ENCODE data around the gene KIAA1614. TPM values are rescaled to one million over a fixed set of nuclear protein-coding genes. Genes with fewer than 3 reads are reported as not detected.

Gene KIAA1614
- total RNA-seq, 1 donor from 2014 or later: 9.1 TPM

DNA sequence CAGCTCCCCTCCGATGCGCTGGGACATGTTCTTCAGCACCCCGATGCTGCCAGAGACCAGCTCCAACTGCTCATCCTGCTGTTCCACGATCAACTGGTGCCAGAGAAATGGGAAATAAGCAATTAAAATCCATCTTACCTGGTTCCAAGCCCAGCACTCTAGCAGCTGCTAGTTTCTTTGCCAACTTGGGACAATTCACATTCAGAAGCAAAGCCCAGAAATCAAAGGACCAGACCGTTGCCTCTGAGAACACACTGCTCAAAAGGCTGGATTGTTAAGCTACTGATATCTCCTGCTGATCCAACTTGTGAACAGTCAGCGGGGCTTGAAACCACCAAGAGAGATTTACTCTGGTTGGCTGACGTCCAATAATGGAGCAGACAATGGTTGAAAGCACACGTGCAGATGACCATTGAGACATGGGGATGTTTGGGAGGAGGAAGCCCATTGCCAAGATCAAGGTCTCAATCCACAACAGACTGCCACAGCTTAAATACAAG is 75.6 kb downstream of the KIAA1614 start:
- DNase-seq: no peak
- TF ChIP-seq CTCF (IDR thresholded peaks at IDR 0.05; ENCODE audit: borderline replicate concordance): no peak
- H3K27me3 ChIP-seq (ENCODE audit: low read depth): no peaks in the 10 kb centered on the region
- no peak overlapping the region for H3K27ac ChIP-seq (replicated peaks)
- H3K9me3 ChIP-seq (replicated peaks): no peaks in the 10 kb centered on the region
- peaks cover 6% of the 10 kb centered on the region for H3K4me1 ChIP-seq
- peaks cover 92% of the 10 kb centered on the region for H3K36me3 ChIP-seq
- intact Hi-C loops (cut with micrococcal nuclease): no loop called here
- no peak overlapping the region for H3K4me3 ChIP-seq

DNA sequence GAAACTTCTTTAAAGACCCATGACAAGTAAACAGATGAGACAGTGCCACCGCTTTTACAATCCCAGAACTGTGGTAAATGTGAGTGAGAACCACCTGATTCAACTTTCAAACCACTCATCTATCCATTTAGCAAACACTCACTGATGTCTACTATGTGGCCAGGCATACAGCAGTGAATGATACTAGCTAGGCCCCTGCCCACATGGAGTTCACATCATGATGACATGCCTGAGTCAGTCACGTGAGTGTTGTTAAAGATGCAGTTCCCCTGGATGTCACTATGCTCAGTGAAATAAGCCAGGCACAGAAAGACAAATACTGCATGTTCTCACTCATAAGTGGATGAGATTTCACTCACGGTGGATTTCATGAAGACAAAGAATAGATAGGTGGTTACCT is 81.6 kb downstream of the KIAA1614 start:
- intact Hi-C loops (cut with micrococcal nuclease): no loop called here

DNA sequence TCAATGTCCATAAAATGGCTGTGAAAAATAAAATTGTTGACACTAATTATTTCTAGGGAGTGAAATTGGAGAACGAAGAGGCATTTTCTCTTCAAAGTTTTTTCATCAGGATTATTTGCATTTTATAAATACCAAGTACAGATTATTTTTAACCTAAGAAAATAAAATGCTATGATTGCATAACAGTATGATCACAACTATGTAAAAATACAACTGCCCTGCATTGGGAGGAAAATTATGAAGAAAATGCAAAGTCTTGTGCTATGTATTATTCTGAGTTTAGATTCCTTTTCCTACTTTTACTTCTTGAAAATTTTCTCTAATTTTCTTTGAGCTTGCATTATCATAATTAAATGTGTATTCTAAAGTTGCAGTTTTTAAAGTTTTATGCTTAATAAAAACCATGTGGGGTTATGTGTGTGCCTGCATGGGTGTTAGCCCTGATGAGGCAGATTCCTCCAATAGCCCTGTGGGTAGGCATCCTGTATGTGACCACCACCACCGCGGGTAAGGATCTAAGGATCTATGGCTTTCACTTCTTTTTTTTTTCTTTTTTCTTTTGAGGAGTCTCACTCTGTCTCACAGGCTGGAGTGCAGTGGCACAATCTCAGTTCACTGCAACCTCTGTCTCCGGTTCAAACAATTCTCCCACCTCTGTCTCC is 85.3 kb downstream of the KIAA1614 start:
- H3K27ac ChIP-seq (replicated peaks): no peak overlapping the region
- peaks cover 41% of the 10 kb centered on the region for H3K36me3 ChIP-seq
- DNase-seq: no peak
- peaks cover 5% of the 10 kb centered on the region for H3K4me1 ChIP-seq
- TF ChIP-seq CTCF (IDR thresholded peaks at IDR 0.05; ENCODE audit: borderline replicate concordance): no peak
- intact Hi-C loops (cut with micrococcal nuclease): no loop called here
- no peak overlapping the region for H3K4me3 ChIP-seq
- H3K27me3 ChIP-seq (ENCODE audit: low read depth): no peaks in the 10 kb centered on the region
- no peaks in the 10 kb centered on the region for H3K9me3 ChIP-seq (replicated peaks)

More for the DNA sequence above, 81.6 kb downstream of the KIAA1614 start:
- H3K27me3 ChIP-seq (ENCODE audit: low read depth): no peaks in the 10 kb centered on the region
- H3K9me3 ChIP-seq (replicated peaks): no peaks in the 10 kb centered on the region
- H3K4me3 ChIP-seq: no peak overlapping the region
- peaks cover 42% of the 10 kb centered on the region for H3K36me3 ChIP-seq
- TF ChIP-seq CTCF (IDR thresholded peaks at IDR 0.05; ENCODE audit: borderline replicate concordance): no peak
- DNase-seq: no peak
- H3K4me1 ChIP-seq: peaks cover 12% of the 10 kb centered on the region
- H3K27ac ChIP-seq (replicated peaks): no peak overlapping the region

Other genes starting within 250 kb of the KIAA1614 start
- gene STX6, start 110.0 kb downstream of the KIAA1614 start, total RNA-seq: 7.2 TPM
- gene MR1, start 121.1 kb downstream of the KIAA1614 start, total RNA-seq: 4.8 TPM
- gene IER5, start 175.8 kb downstream of the KIAA1614 start, total RNA-seq: 22.1 TPM

Data from left ventricle myocardium inferior (tissue), 1 donor.